Prostate gland (tissue), 2 donors: ENCODE data around the gene FGF19. TPM values are rescaled to one million over a fixed set of nuclear protein-coding genes. Genes with fewer than 3 reads are reported as not detected.

Experiments
- DNase-seq: peaks from one replicate; pipeline ENCODE4 v3.0.0-alpha.2; 2019; ENCODE audit warnings: low spot score
- H3K27ac ChIP-seq, 2 donors: fragments of 200-600 bp; sonication (generic); 2 replicates each; pipeline ENCODE4 v1.5.1; 2017 to 2019
- H3K27me3 ChIP-seq: fragments of 200-600 bp; sonication (generic); replicated peaks from 2 replicates; pipeline ENCODE4 v1.5.1; 2019; ENCODE audit not compliant: insufficient read depth
- H3K36me3 ChIP-seq, 2 donors: fragments of 200-600 bp; sonication (generic); 1 replicate in 1 of 2; 2 replicates in 1 of 2; pipeline versions ENCODE4 v1.5.1 to v1.8.1; 2017 to 2019
- H3K4me1 ChIP-seq: fragments of 200-600 bp; sonication (generic); replicated peaks from 2 replicates; pipeline ENCODE4 v1.5.1; 2019
- H3K4me3 ChIP-seq, 2 donors: fragments of 200-600 bp; sonication (generic); 2 replicates each; pipeline ENCODE4 v1.5.1; 2017 to 2019
- H3K9me3 ChIP-seq: fragments of 200-600 bp; sonication (generic); 2 replicates; pipeline ENCODE4 v1.5.1; 2017
- POLR2A ChIP-seq: fragments of 450-650 bp; IDR thresholded peaks from one replicate; pipeline ENCODE4 v1.6.1; 2016; ENCODE audit warnings: antibody characterized with exemption, mild to moderate bottlenecking
- POLR2AphosphoS5 ChIP-seq: sonication (generic); formaldehyde crosslinking; IDR thresholded peaks from one replicate; pipeline ENCODE4 v1.6.1; 2017; ENCODE audit warnings: antibody characterized with exemption
- WGBS: methylation state at CpG from one replicate; pipeline ENCODE4 v1.1.5; 2018; 5-methylcytosine and 5-hydroxymethylcytosine counted together
- intact Hi-C: fragments of 100-400 bp; cut with DNase I; formaldehyde crosslinking; loops from one replicate; pipeline ENCODE4 v1.14.2; 2022
- total RNA-seq, 2 donors: library from RNA; depleted of rRNA; stranded (reverse); fragments of >200 nt; gene quantifications; one replicate each; pipeline ENCODE4 v1.1.0, GENCODE V29; 2016
- TF ChIP-seq, protein P1 (sequence below), 4 experiments: fragments of 200-600 bp in 2 of 4; fragments of 450-650 bp in 2 of 4; sonication (generic) in 2 of 4; IDR thresholded peaks; 1 replicate in 3 of 4; 2 replicates in 1 of 4; pipeline ENCODE4 v1.5.1; 2016 to 2019; ENCODE audit warnings: antibody characterized with exemption in 4 of 4, mild to moderate bottlenecking in 2 of 4, moderate library complexity in 2 of 4

The FGF19 gene
- total RNA-seq, 2 donors from 2014 or later = not detected

DNA sequence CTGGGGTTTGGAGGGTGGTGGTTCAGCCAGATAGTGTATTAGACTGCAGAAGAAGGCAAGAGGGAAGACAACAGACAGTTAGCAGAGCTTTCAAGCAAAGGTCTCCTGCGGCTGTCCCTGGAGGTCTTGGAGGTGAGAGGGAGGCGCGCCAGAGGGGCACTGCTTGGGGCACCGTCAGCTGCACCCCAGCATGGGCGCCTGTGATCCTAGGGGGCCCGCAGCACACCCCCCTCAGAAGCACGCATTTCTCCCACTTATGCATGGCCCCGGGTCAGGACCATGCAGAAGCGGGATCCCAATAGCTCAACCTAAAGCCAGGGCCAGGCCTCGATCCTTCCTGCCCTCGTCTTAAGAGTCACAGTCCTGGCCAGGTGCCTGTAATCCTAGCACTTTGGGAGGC lies 44.8 kb upstream of the FGF19 start:
- intact Hi-C loops = no loop called here
- DNase-seq = no peak
- Histone ChIP-seq H3K27ac (no peak overlapping the region), H3K9me3 (no peaks in the 10 kb centered on the region), H3K4me3 (no peak overlapping the region), H3K27me3 (no peaks in the 10 kb centered on the region), H3K36me3 (no peaks in the 10 kb centered on the region), H3K4me1 (no peaks in the 10 kb centered on the region)
- TF ChIP-seq POLR2AphosphoS5 = no peak
- no peak for TF ChIP-seq POLR2A
- TF ChIP-seq, protein P1, sequence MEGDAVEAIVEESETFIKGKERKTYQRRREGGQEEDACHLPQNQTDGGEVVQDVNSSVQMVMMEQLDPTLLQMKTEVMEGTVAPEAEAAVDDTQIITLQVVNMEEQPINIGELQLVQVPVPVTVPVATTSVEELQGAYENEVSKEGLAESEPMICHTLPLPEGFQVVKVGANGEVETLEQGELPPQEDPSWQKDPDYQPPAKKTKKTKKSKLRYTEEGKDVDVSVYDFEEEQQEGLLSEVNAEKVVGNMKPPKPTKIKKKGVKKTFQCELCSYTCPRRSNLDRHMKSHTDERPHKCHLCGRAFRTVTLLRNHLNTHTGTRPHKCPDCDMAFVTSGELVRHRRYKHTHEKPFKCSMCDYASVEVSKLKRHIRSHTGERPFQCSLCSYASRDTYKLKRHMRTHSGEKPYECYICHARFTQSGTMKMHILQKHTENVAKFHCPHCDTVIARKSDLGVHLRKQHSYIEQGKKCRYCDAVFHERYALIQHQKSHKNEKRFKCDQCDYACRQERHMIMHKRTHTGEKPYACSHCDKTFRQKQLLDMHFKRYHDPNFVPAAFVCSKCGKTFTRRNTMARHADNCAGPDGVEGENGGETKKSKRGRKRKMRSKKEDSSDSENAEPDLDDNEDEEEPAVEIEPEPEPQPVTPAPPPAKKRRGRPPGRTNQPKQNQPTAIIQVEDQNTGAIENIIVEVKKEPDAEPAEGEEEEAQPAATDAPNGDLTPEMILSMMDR (IDR thresholded peaks at IDR 0.05) = no peak
- WGBS = 90% methylated on average over 11 of the region's 11 CpGs

DNA sequence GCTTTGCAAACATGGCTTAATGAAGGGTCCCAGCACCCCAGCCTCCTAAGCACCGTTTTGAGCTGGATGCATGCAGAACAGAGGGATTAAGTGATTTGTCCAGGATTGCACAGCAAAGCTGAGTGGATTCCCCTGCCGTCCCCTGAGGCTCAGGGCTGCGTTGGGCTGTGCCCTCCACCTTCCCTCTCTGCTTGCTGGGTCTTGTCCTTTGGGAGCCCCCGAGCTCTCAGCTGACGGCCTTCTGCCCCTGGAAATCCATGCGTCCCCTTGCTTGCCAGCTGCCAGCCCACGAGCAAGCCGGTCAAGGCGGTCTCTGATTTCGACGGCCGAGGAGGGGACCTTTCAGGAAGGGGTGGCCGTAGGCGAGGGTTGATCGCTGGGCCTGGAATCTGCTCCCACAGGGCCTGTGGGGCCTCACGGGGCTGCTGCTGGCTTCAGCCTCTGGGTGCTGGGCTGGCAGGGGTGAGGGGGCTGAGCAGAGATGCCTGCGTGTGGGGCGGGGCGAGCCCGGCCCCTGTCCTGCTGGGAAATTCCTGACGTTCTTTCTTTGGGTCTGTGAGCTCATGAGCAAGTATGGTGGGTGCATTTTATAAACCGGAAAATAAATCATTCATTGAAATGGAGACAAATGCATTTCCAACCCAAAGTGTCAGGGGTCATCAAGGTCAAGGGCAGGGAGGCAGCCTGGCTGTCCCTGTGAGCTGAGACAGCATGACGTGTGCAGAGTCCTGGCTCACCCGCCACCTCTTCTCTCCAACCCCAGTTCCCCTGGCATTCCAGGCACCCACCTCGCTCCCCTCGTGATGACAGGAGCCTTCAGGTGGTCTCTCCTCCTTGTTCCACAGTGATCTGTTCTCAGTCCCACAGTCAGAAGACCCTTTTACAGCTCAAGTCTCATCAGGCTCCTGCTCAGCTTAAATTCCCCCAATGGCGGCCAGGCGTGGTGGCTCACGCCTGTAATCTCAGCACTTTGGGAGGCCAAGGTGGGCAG lies 43.2 kb upstream of the FGF19 start:
- Histone ChIP-seq H3K4me3 (no peak overlapping the region), H3K4me1 (no peaks in the 10 kb centered on the region), H3K27me3 (no peaks in the 10 kb centered on the region), H3K27ac (no peak overlapping the region), H3K36me3 (no peaks in the 10 kb centered on the region), H3K9me3 (no peaks in the 10 kb centered on the region)
- intact Hi-C loops = no loop called here
- WGBS = 65% methylated on average over 29 of the region's 29 CpGs
- TF ChIP-seq, protein P1 (IDR thresholded peaks at IDR 0.05) = no peak
- TF ChIP-seq POLR2AphosphoS5 (no peak), POLR2A (no peak)
- DNase-seq = no peak

DNA sequence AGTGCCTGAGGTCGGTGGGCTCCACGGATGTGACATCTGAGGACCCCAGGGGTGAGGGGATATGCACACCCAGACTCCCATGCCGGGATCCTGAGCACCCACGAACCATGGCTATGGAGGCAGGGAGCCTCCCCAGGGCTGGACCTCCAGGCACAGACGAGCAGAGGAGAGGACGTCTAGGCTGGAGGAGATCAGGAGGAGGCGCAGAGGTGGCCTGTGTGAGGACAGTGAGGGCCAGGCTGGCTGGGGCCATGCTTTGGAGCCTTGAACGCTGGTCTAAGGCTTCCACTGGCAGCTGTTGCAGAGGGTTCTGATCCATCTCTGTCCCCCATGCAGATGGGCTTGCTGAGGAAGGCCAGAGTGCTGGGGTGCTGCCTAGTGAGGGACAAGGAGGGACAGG lies 42.3 kb upstream of the FGF19 start:
- no peaks in the 10 kb centered on the region for H3K27me3 ChIP-seq
- H3K9me3 ChIP-seq = no peaks in the 10 kb centered on the region
- no peak overlapping the region for H3K4me3 ChIP-seq
- H3K36me3 ChIP-seq = no peaks in the 10 kb centered on the region
- WGBS = 77% methylated on average over 8 of the region's 8 CpGs
- no peak overlapping the region for H3K27ac ChIP-seq
- DNase-seq = no peak
- no peaks in the 10 kb centered on the region for H3K4me1 ChIP-seq
- intact Hi-C loops = no loop called here
- TF ChIP-seq, protein P1 (IDR thresholded peaks at IDR 0.05) = no peak
- TF ChIP-seq POLR2AphosphoS5 (no peak), POLR2A (no peak)

DNA sequence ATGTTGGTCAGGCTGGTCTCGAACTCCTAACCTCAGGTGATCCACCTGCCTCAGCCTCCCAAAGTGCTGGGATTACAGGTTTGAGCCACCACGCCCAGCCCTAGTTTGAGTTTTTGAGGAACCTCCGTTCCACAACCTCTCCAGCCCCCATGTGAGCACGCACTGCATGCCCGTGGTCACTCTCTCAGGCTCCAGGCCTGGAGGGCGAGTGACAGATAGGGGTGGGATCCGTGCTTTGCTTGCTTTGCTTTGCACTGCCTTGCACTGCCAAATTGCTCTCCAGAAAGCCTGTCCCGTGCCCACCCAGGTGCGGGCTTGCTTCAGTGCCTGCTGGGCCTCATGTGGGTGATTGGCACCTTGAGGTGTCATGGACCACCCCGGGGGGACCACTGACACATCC lies 41.4 kb upstream of the FGF19 start:
- no peak for DNase-seq
- 91% methylated on average over 10 of the region's 10 CpGs for WGBS
- H3K36me3 ChIP-seq = no peaks in the 10 kb centered on the region
- no peak overlapping the region for H3K27ac ChIP-seq
- no peaks in the 10 kb centered on the region for H3K27me3 ChIP-seq
- no peak overlapping the region for H3K4me3 ChIP-seq
- no peaks in the 10 kb centered on the region for H3K9me3 ChIP-seq
- TF ChIP-seq POLR2A = no peak
- no peak for TF ChIP-seq POLR2AphosphoS5
- TF ChIP-seq, protein P1 (IDR thresholded peaks at IDR 0.05) = no peak
- intact Hi-C loops = no loop called here
- H3K4me1 ChIP-seq = no peaks in the 10 kb centered on the region

DNA sequence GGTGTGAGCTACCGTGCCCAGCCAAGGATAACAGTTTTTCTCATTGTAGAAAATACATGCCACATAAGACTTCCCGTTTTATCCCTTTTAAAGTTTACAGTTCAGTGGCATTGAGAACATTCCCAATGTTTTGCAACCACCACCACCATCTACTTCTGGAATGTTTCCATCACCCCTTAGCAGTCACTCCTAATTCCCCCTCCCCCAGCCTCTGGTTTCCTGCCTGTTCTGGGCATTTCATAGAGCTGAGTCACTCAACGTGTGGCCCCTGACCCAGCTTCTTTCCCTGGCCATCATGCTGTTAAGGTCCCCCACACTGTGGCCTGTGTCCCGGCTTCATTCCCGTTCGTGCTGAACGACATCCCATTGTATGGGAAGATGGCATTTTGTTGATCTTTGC lies 40.6 kb upstream of the FGF19 start:
- no peaks in the 10 kb centered on the region for H3K9me3 ChIP-seq
- no peak for DNase-seq
- intact Hi-C loops = no loop called here
- no peaks in the 10 kb centered on the region for H3K27me3 ChIP-seq
- H3K4me1 ChIP-seq = no peaks in the 10 kb centered on the region
- no peak overlapping the region for H3K4me3 ChIP-seq
- no peak overlapping the region for H3K27ac ChIP-seq
- 72% methylated on average over 7 of the region's 7 CpGs for WGBS
- no peak for TF ChIP-seq POLR2A
- TF ChIP-seq, protein P1 (IDR thresholded peaks at IDR 0.05) = no peak
- TF ChIP-seq POLR2AphosphoS5 = no peak
- no peaks in the 10 kb centered on the region for H3K36me3 ChIP-seq
